SK-N-DZ (cell line): ENCODE measurements around the gene SELENOP.

Experiments
- DNase-seq: peaks from one replicate; pipeline ENCODE4 v3.0.0-alpha.2; 2015; ENCODE audit warnings: low spot score

SELENOP gene

GRCh38 chr5:42798284-42799240 is 13.1 kb downstream of the SELENOP start:
- no peak for DNase-seq

GRCh38 chr5:42791151-42791550 is 20.5 kb downstream of the SELENOP start:
- no peak for DNase-seq

GRCh38 chr5:42787845-42788244 is 23.8 kb downstream of the SELENOP start:
- no peak for DNase-seq

- no peak for DNase-seq
These were observed 24.6 kb downstream of the SELENOP start for GRCh38 chr5:42787073-42787472.

- no peak for DNase-seq
These were observed 25.9 kb downstream of the SELENOP start for GRCh38 chr5:42785756-42786155.

- no peak for DNase-seq
These were observed 27.6 kb downstream of the SELENOP start for GRCh38 chr5:42784132-42784531.

- no peak for DNase-seq
These were observed 30.1 kb downstream of the SELENOP start for GRCh38 chr5:42781584-42781983.

- DNase-seq, result no peak
These were observed 32.6 kb downstream of the SELENOP start for GRCh38 chr5:42779083-42779482.

- no peak for DNase-seq
These were observed 39.3 kb downstream of the SELENOP start for GRCh38 chr5:42772265-42772993.

- DNase-seq, result no peak
These were observed 41.7 kb downstream of the SELENOP start for GRCh38 chr5:42770003-42770402.

- DNase-seq, result no peak
These were observed 43.6 kb downstream of the SELENOP start for GRCh38 chr5:42768106-42768504.

- peak; percentile 23 for DNase-seq
These were observed 44.1 kb downstream of the SELENOP start for GRCh38 chr5:42767491-42768105.

GRCh38 chr5:42761791-42762190 is 49.9 kb downstream of the SELENOP start:
- no peak for DNase-seq

GRCh38 chr5:42760426-42760825 is 51.3 kb downstream of the SELENOP start:
- DNase-seq, result no peak

- DNase-seq, result no peak
These were observed 52.2 kb downstream of the SELENOP start for GRCh38 chr5:42759456-42759855.

GRCh38 chr5:42756606-42757601 is 54.8 kb downstream of the SELENOP start, which contains the start of gene CCDC152:
Gene CCDC152, plus strand, starts transcription at chr5:42756818. Its CDS starts 2,304 bp downstream, at chr5:42759122.
- DNase-seq, result peak; percentile 75

GRCh38 chr5:42753099-42753498 is 58.6 kb downstream of the SELENOP start:
- DNase-seq, result no peak

GRCh38 chr5:42751044-42751443 is 60.6 kb downstream of the SELENOP start:
- DNase-seq, result no peak

GRCh38 chr5:42750507-42750906 is 61.2 kb downstream of the SELENOP start:
- no peak for DNase-seq
